Middle frontal gyrus (tissue), 1 donor: ENCODE measurements around the gene PSMD8.
A peak's percentile ranks its signal among the peaks of the same experiment; 100 is the strongest.

ENCODE experiments used
- DNase-seq: peaks from one replicate; pipeline ENCODE4 v3.0.0-alpha.2; 2015; ENCODE audit warnings: low spot score; ENCODE audit errors: extremely low spot score

Gene PSMD8

GRCh38 chr19:38386971-38387549 is 12.7 kb downstream of the PSMD8 start:
- DNase-seq = no peak

DNA sequence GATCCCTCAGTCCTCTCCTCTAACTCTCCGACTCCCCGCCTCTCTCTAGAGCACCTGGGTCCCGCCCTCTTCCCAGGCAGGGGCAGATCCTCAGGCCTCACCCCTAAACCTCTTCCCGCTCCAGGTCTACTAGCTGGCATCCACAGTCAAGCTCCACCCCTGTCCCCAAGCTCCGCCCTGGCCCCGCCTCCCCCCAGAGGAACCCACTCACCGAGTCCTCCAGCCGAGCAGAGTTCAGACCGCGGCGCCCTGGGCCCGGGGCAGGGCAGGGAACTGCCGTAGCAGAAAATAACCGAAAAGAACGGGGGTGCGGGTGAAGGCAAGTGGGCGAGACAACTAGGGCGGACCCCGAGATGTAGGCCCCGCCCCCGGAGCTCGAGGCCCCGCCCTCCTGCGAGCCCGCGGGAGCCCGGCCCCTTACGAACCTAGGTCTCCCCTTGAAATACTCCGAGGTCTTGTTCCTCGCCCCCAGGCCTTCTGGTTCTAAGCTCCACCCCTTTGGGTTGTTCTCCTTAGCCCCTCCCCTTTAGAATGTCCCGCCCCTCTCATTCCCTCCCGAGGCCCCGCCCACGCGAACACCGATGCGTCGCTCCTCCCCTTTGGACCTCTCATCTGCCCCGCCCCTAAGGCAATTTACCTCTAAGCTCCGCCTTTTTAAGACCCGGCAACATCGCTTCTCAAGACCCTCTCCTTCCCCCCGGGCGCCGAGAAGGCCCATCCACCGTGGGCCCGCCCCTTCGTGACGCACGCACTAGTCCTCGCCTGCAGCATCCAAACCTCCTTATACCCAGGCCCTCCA is 13.4 kb downstream of the PSMD8 start, which contains the start of gene GGN:
GGN (minus strand) TSS at position 485 of the 799 bp plus-strand sequence. CDS start 773 bp downstream, outside the sequence.
- peak; percentile 56 for DNase-seq

DNA sequence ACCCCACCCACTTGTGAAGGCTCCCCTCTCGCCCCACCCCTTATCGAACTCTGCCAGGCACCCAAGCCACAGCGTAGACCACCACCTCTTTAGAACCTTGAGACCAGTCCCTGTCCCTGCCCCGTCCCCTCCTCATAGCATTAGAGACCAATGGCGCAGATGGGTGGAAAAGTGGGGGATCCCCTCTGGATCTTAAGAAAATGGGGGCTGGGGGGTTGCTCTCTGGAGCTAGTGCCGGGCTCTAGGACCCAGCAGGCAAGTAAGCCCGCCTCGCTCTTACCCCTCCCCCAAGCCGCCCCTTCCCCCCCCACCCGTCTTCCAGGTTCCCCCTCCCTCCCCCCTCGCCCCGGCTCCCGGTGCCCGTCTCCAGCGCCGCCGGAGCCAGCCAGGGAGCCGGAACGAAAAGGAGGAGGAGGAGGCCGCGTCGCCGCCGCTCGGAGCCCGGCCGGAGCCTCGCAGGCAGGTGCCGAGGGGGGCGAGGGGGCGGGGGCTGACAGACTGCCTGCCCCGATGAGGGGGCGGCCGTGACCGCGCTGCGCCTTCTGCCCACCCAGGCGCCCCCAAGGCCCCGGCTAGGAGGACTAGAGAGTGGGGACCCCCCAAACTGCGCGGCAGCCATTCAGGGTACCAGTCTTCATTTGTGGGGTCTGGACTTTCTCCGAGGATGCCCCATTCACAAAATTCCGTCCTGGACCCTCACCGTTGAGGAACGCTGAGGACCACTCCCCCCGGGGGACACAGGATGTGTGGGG is 14.2 kb downstream of the PSMD8 start, which contains the start of gene SPRED3:
SPRED3 (plus strand) TSS at position 349 of the 752 bp plus-strand sequence. CDS start 1,606 bp downstream, outside the sequence.
- DNase-seq = no peak

GRCh38 chr19:38389101-38389925 is 14.9 kb downstream of the PSMD8 start:
- no peak for DNase-seq

DNA sequence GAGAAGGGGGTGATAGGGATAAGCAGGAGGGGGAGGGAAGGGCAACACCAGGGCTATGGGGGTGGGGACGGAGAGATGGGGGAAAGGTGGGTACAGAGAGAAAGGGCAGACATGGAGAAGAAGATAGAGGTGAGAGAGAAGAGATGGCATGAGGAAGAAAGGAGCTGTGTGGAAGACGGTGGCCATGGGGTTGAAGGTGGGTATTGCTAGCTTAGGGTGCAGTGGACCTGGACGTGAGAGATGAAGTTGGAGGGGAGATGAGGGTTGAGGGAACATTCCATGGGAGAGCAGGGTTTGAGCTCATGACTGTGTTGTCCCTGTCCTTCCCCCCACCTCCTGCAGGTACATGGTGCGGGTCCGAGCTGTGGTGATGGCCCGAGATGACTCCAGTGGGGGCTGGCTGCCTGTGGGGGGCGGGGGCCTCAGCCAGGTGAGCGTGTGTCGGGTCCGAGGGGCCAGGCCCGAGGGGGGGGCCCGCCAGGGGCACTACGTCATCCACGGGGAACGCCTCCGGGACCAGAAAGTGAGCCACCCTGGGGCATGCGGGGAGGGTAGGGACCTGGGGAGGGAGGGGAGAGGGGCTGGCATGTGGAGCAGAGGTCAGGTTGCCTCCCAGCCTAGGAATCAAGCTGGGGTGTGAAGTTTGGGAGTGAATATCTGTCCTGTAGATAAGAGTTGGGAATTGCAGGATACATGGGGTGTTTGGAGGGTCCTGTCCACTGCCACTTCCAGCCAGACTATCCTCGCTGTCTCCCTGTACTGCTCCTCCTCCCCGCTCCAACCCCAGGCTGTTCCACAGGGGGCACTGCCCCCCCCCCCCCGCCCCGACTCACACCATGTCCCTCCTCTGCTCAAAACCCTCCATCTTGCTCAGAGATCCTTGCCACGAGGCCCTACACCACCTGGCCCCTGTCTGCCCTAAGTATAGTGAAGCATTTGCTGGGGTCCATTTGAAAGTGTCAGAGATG is 15.9 kb downstream of the PSMD8 start:
- DNase-seq = no peak

DNA sequence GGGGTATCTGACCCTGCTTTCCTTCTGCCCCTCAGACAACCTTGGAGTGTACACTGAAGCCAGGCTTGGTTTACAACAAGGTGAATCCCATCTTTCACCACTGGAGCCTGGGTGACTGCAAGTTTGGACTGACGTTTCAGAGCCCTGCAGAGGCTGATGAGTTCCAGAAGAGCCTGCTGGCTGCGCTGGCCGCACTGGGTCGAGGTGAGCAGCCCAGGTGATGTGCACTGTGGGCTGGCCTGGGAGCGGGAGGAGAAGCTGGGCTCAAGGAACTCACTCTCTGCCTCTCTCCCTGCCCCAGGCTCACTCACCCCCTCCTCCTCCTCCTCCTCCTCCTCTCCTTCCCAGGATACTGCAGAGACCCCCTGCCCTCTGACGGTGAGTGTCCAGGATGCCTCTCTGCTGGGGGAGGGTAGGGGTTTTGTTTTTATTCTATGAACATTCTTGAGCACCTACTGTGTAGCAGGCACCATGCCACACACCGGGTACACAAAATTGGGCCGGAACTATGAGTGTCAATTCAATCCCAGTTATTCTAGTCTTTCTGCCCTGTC is 17.6 kb downstream of the PSMD8 start:
- DNase-seq = no peak

- no peak for DNase-seq
These were observed 18.4 kb downstream of the PSMD8 start for GRCh38 chr19:38392707-38393308.

DNA sequence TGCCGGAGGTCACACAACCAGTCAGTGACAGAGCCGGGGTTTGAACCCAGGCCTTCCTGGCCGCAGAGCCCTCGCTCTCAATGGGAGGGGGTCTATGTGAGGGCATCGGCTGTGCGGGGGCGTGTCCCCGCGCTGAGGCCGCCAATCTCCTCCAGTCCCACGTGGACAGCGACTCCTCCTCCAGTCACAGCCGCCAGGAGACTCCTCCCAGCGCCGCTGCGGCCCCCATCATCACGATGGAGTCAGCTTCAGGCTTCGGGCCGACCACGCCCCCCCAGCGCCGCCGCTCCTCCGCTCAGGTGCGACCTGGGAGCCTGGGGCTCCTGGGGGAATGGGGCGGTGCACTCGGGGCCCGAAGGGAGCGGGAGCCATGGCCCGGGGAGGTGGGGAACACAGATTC is 20.1 kb downstream of the PSMD8 start:
- no peak for DNase-seq

DNA sequence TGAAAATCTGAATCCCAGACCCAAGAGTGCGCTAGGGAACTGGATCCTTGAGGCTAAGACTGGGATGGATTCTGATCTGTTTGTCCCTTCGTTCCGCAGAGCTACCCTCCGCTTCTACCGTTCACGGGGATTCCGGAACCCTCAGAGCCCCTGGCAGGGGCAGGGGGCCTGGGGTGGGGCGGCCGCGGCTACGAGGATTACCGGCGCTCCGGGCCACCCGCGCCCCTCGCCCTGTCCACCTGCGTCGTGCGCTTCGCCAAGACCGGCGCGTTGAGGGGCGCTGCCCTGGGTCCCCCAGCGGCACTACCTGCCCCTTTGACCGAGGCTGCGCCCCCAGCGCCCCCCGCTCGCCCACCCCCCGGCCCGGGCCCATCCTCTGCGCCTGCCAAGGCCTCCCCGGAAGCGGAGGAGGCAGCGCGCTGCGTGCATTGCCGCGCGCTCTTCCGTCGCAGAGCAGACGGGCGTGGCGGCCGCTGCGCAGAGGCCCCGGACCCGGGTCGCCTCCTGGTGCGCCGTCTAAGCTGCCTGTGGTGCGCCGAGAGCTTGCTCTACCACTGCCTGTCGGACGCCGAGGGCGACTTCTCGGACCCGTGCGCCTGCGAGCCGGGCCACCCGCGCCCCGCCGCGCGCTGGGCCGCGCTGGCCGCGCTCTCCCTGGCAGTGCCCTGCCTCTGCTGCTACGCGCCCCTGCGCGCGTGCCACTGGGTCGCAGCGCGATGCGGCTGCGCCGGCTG is 21.2 kb downstream of the PSMD8 start:
- DNase-seq = no peak

DNA sequence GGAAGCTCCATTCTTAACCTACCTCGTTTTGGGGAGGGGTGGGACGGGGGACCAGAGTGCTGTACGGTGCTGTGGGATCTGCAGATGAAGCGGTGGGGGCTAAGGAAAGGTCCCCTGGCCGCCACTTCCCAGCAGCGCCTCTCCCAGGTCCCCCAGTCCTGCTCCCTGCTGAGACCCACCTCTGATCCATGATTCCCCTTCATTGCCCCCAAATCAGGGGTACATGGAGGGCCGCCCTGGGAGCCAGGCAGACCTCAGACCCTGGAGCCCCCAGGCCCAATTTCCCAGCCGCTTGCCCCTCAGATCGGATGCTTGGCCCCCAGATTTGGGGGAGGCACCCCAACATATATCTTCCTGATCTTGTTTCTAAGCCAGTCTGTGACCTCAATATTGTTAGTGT is 24.7 kb downstream of the PSMD8 start:
- no peak for DNase-seq

GRCh38 chr19:38399537-38399936 is 25.2 kb downstream of the PSMD8 start:
- DNase-seq = no peak

DNA sequence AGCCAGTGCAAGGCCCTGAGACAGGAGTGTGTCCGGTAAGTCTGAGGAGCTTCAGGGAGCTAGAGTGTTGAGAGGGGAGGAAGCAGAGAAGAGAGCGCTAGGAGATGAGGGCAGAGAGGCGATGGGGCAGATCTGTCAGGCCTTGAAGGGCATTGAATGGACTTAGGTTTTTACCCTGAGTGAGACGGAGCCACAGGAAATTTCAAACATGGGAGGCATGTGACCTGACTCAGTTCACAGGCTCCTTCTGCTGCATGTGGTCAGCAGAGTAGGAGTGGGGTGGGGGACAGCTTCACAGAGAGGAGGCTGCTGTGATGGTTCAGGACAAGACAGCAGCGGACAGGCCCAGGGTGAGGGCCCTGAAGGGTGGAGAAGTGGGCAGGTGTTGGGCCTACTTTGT is 26.0 kb downstream of the PSMD8 start:
- DNase-seq = no peak

GRCh38 chr19:38401148-38401547 is 26.8 kb downstream of the PSMD8 start:
- DNase-seq = no peak

DNA sequence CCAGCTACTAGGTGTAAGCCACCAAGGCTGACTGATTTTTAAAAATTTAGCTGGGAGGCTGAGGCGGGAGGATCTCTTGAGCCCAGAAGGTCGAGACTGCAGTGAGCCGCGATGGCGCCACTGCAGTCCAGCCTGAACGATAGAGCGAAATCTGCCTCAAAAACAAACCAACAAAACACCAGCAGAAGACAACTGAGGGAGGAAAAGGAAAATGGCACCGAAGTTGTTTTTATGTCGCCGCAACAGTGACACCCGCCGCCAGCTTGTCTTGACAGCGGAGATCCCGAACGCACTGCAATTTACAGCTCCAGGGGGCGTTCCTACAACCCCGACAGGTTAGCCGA is 28.2 kb downstream of the PSMD8 start:
- no peak for DNase-seq

DNA sequence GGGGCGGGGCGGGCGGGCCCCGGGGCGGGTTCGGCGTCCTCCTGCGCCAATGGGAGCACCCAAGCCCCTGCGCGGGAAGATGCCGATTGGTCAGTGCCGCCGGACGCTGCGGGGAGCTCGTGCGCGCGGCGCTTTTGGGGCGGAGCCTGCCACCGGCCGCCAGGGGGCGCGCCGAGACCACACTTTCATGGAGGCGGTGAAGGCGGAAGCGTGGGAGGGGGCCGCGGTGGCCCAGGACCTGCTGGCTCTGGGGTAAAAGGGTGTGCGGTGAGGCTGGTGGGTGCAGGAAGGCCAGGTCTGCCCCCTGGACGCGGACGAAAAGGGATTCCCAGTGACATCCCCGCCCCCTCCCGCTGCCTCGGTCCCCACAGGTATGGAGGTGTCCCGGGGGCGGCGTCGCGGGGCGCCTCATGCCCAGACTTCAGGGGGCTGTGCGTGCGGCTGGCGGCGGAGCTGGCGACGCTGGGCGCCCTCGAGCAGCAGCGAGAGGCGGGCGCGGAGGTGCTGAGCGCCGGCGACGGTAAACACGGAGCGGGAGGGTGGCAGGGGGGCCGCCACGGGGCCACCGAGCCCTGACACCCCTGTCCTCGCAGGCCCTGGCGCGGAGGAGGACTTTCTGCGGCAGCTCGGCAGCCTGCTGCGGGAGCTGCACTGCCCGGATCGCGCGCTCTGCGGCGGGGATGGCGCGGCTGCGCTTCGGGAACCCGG is 28.8 kb downstream of the PSMD8 start, which contains the start of gene FAM98C:
FAM98C (plus strand) TSS at position 127 of the 708 bp plus-strand sequence; CDS start at position 188, 61 bp downstream.
- DNase-seq = peak; percentile 94

- no peak for DNase-seq
These were observed 30.5 kb downstream of the PSMD8 start for GRCh38 chr19:38404858-38405257.

DNA sequence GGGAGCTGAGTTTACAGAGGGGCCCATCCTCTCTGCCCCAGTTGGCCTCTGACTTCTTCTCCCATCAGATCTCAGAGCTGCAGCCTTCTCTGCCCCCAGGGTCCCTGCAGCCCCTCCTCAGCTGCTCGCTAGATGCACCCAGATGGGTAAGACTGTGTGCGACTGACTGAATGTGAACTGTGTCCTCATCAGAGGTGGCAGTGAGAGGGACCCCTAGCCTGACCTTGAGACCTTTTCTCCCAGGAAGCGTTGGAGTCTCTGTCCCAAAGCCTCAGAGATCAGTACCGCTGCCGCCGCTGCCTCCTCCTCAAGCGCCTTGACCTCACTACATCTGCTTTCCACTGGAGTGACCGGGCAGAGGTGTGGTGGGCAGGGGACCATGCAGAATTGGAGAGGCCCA is 30.9 kb downstream of the PSMD8 start:
- no peak for DNase-seq

GRCh38 chr19:38409631-38410133 is 35.3 kb downstream of the PSMD8 start:
- no peak for DNase-seq
